T-helper 1 cell (primary cell): ENCODE measurements around the gene MTAP.
"Not testable (repeated sequence)": the region's sequence is repeated elsewhere in the genome, so short reads cannot be mapped to it uniquely, and the experiment has no call there.

Experiments used
- DNase-seq, 5 donors: peaks; one replicate each; pipeline ENCODE4 v3.0.0-alpha.2; 2012 to 2020

MTAP gene

GRCh38 chr9:21927752-21928151 lies 125.3 kb downstream of the MTAP start:
- no peak for DNase-seq

- DNase-seq: no peak
These were observed 129.0 kb downstream of the MTAP start for GRCh38 chr9:21931428-21931827.

- DNase-seq: no peak
These were observed 130.8 kb downstream of the MTAP start for GRCh38 chr9:21933281-21933680.

GRCh38 chr9:21933865-21934264 lies 131.4 kb downstream of the MTAP start:
- DNase-seq: no peak

- no peak for DNase-seq
These were observed 133.2 kb downstream of the MTAP start for GRCh38 chr9:21935631-21936030.

- no peak for DNase-seq
These were observed 133.7 kb downstream of the MTAP start for GRCh38 chr9:21936161-21936560.

- no peak for DNase-seq
These were observed 139.0 kb downstream of the MTAP start for GRCh38 chr9:21941337-21941995.

- no peak for DNase-seq
These were observed 141.0 kb downstream of the MTAP start for GRCh38 chr9:21943464-21943863.

- no peak for DNase-seq
These were observed 143.2 kb downstream of the MTAP start for GRCh38 chr9:21945606-21946005.

GRCh38 chr9:21958833-21959232 lies 156.4 kb downstream of the MTAP start:
- DNase-seq: peak in 1 of 5 donors; percentile 16

- not testable (repeated sequence) for DNase-seq
These were observed 156.8 kb downstream of the MTAP start for GRCh38 chr9:21959268-21959667.

- DNase-seq: no peak
These were observed 159.1 kb downstream of the MTAP start for GRCh38 chr9:21961569-21961968.

- DNase-seq: peak; percentile 35 to 83 (median 56)
These were observed 162.5 kb downstream of the MTAP start for GRCh38 chr9:21964925-21965385.

GRCh38 chr9:21965401-21965951 lies 163.0 kb downstream of the MTAP start:
- DNase-seq: peak in 2 of 5 donors; percentile 20 to 73

- DNase-seq: no peak
These were observed 163.9 kb downstream of the MTAP start for GRCh38 chr9:21966140-21966851.

- DNase-seq: no peak
These were observed 164.7 kb downstream of the MTAP start for GRCh38 chr9:21967169-21967568.

GRCh38 chr9:21967702-21968101 lies 165.3 kb downstream of the MTAP start:
- DNase-seq: no peak

GRCh38 chr9:21968331-21969010 lies 166.0 kb downstream of the MTAP start:
- peak in 1 of 5 donors; percentile 16 for DNase-seq

- DNase-seq: no peak
These were observed 166.8 kb downstream of the MTAP start for GRCh38 chr9:21969011-21969940.

GRCh38 chr9:21969951-21970799 lies 167.7 kb downstream of the MTAP start:
- no peak for DNase-seq
